K562 (cell line): Measurements from ENCODE around the gene GADL1. TPM values are rescaled to one million over a fixed set of nuclear protein-coding genes. Genes with fewer than 3 reads are reported as not detected.

Source experiments
- ATAC-seq: fragments of 200-7000 bp; cut with Tn5 transposase; 3 replicates; pipeline ENCODE4 v1.9.1; 2020; ENCODE audit warnings: moderate library complexity
- BruUV-seq: library from RNA; stranded (reverse); fragments of 400-500 nt; replicated peaks from 2 replicates; lab custom pipeline; 2021; lab: Mats Ljungman, UMichigan
- CTCF ChIA-PET: fragments of 300-600 bp; formaldehyde crosslinking; extraction: SDS; loops from one replicate; lab custom pipeline; 2021; ENCODE audit warnings: low intra/inter-chr PET ratio; lab: Yijun Ruan, JAX
- POLR2A ChIA-PET: fragments of 300-600, 350-650 bp; sonication (Branson Sonifier 250); formaldehyde crosslinking; extraction: SDS; loops from one replicate; lab custom pipeline; 2021; ENCODE audit warnings: antibody characterized with exemption, inconsistent platforms; lab: Yijun Ruan, JAX
- DNase-seq, 4 experiments: peaks; one replicate each; pipeline versions ENCODE4 v3.0.0 to v3.0.0-alpha.2; 2011 to 2018; ENCODE audit warnings: low spot score in 3 of 4, mixed read lengths in 3 of 4; ENCODE audit errors: extremely low read depth in 1 of 4
- FAIRE-seq: peaks from 2 replicates; lab custom pipeline; 2011; peaks lifted over from hg19 to GRCh38; lab: Jason Lieb, UNC
- H2AFZ ChIP-seq: 2 replicates; pipeline ENCODE4 v1.6.0; 2011; ENCODE audit warnings: low read depth, low read length, control low read depth, inconsistent platforms
- H3K27ac ChIP-seq: fragments of 200-600 bp; 3 replicates; pipeline ENCODE4 v1.8.0; 2011; ENCODE audit warnings: low read depth, mild to moderate bottlenecking, control low read depth, inconsistent platforms, low read length, moderate library complexity, mixed read lengths; ENCODE audit errors: extremely low read depth
- H3K27me3 ChIP-seq, 2 experiments: fragments of 300-600 bp in 1 of 2; 2 replicates in 1 of 2; 3 replicates in 1 of 2; pipeline versions ENCODE4 v1.6.0 to v1.8.0; 2011; ENCODE audit warnings: inconsistent platforms in 2 of 2, low read length in 2 of 2, mild to moderate bottlenecking in 1 of 2, mixed read lengths in 1 of 2, moderate library complexity in 1 of 2; ENCODE audit not compliant: control insufficient read depth in 2 of 2, insufficient read depth in 2 of 2
- H3K36me3 ChIP-seq: fragments of 300-600 bp; 3 replicates; pipeline ENCODE4 v1.8.0; 2011; ENCODE audit warnings: mild to moderate bottlenecking, low read length, inconsistent platforms; ENCODE audit not compliant: control insufficient read depth, insufficient read depth
- H3K4me1 ChIP-seq, 2 experiments: fragments of 200-600 bp in 1 of 2; replicated peaks in 1 of 2; 2 replicates in 1 of 2; 3 replicates in 1 of 2; pipeline versions ENCODE4 v1.5.1 to v1.8.0; 2011; ENCODE audit warnings: inconsistent platforms in 2 of 2, low read length in 2 of 2, mild to moderate bottlenecking in 1 of 2, mixed read lengths in 1 of 2, moderate library complexity in 1 of 2; ENCODE audit not compliant: control insufficient read depth in 2 of 2, insufficient read depth in 2 of 2
- H3K4me2 ChIP-seq: 2 replicates; pipeline ENCODE4 v1.6.1; 2011; ENCODE audit warnings: low read length, control low read depth, inconsistent platforms, mixed read lengths; ENCODE audit not compliant: insufficient read depth
- H3K4me3 ChIP-seq: fragments of 200-600 bp; sonication (generic), shearing (Covaris generic); 2 replicates; pipeline ENCODE4 v1.5.1; 2016; ENCODE audit warnings: control low read depth, inconsistent platforms
- H3K79me2 ChIP-seq: fragments of 200-600 bp; 3 replicates; pipeline ENCODE4 v1.8.0; 2011; ENCODE audit warnings: low read length, inconsistent platforms; ENCODE audit not compliant: control insufficient read depth, insufficient read depth
- H3K9ac ChIP-seq, 2 experiments: 2 replicates each; pipeline versions ENCODE4 v1.6.0 to v1.6.1; 2011; ENCODE audit warnings: low read depth in 2 of 2, low read length in 2 of 2, control low read depth in 1 of 2, inconsistent platforms in 1 of 2, mild to moderate bottlenecking in 1 of 2, mixed read lengths in 1 of 2; ENCODE audit not compliant: insufficient read depth in 1 of 2
- H3K9me1 ChIP-seq: one replicate; pipeline ENCODE4 v1.6.0; 2011; ENCODE audit warnings: inconsistent platforms, mild to moderate bottlenecking, low read length, moderate library complexity; ENCODE audit not compliant: control insufficient read depth, insufficient read depth
- H3K9me3 ChIP-seq: replicated peaks from 2 replicates; pipeline ENCODE4 v1.5.1; 2011; ENCODE audit warnings: low read depth, low read length, inconsistent platforms; ENCODE audit not compliant: control insufficient read depth, insufficient read depth
- H4K20me1 ChIP-seq: replicated peaks from 2 replicates; pipeline ENCODE4 v1.6.1; 2011; ENCODE audit warnings: low read length, inconsistent platforms, mixed read lengths; ENCODE audit not compliant: control insufficient read depth, insufficient read depth
- BHLHE40 ChIP-seq: IDR thresholded peaks from 2 replicates; pipeline ENCODE4 v1.6.1; 2011; ENCODE audit warnings: low read length, improper control_type of control experiment
- CEBPB ChIP-seq: fragments of 450-650 bp; IDR thresholded peaks from 2 replicates; pipeline ENCODE4 v1.6.1; 2016; ENCODE audit warnings: missing genetic modification characterization, missing compliant biosample characterization
- MCM2 ChIP-seq: fragments of 450-650 bp; IDR thresholded peaks from 2 replicates; pipeline ENCODE4 v1.6.1; 2017; ENCODE audit warnings: low read depth, mild to moderate bottlenecking
- MTA1 ChIP-seq: fragments of 450-650 bp; IDR thresholded peaks from 2 replicates; pipeline ENCODE4 v1.6.1; 2017; ENCODE audit warnings: borderline replicate concordance
- POLR2AphosphoS5 ChIP-seq: IDR thresholded peaks from 2 replicates; pipeline ENCODE4 v1.6.1; 2011; ENCODE audit warnings: mild to moderate bottlenecking, low read depth, low read length, moderate library complexity; ENCODE audit not compliant: control insufficient read depth, insufficient read depth
- SMAD1 ChIP-seq: fragments of 150-350 bp; IDR thresholded peaks from 2 replicates; pipeline ENCODE4 v1.6.1; 2014; ENCODE audit warnings: low read length, low read depth; ENCODE audit not compliant: partially characterized antibody
- TEAD2 ChIP-seq: fragments of 450-650 bp; IDR thresholded peaks from 2 replicates; pipeline ENCODE4 v1.6.1; 2016; ENCODE audit warnings: missing genetic modification characterization, control low read depth, missing compliant biosample characterization
- ZNF217 ChIP-seq: sonication (generic); formaldehyde crosslinking; IDR thresholded peaks from 2 replicates; pipeline ENCODE4 v1.8.0; 2022; ENCODE audit warnings: mild to moderate bottlenecking, missing genetic modification reagents
- in situ Hi-C: fragments of 300-500 bp; cut with MboI; formaldehyde crosslinking; loops from 4 replicates; pipeline ENCODE4 v1.15.0; 2018; ENCODE audit warnings: inconsistent platforms, mixed read lengths
- intact Hi-C: fragments of 100-400 bp; cut with micrococcal nuclease; formaldehyde crosslinking; loops from 2 replicates; pipeline ENCODE4 v1.14.2; 2022
- polyA plus RNA-seq, 8 experiments: library from polyadenylated mRNA; depleted of rRNA in 4 of 8; stranded (reverse) in 5 of 8; unstranded in 3 of 8; fragments of >200 nt; fragmentation: Nextera tagmentation in 2 of 8; fragmentation: Illumina TruSeq in 1 of 8; extraction: Ambion mirVana in 2 of 8; extraction: Trizol in 1 of 8; gene quantifications; 2 replicates each; pipeline versions ENCODE4 v1.2.1 to v1.2.3, GENCODE V29; 2011 to 2014; ENCODE audit warnings: inconsistent platforms in 1 of 8, missing spikeins in 1 of 8
- total RNA-seq, 7 experiments: library from RNA; depleted of rRNA in 6 of 7; stranded (reverse); fragments of >200 nt in 6 of 7; fragmentation: Illumina TruSeq in 2 of 7; extraction: Trizol in 2 of 7; gene quantifications; 2 replicates each; pipeline versions ENCODE4 v1.2.1 to v1.2.3, GENCODE V29; 2011 to 2021; ENCODE audit warnings: low replicate concordance in 1 of 7

The GADL1 gene
- total and polyA plus RNA-seq, 9 of the 15 experiments (the other 6 are each of a cell fraction or from before 2014, with no cell fraction given): 0.07 TPM; not detected in 8

DNA sequence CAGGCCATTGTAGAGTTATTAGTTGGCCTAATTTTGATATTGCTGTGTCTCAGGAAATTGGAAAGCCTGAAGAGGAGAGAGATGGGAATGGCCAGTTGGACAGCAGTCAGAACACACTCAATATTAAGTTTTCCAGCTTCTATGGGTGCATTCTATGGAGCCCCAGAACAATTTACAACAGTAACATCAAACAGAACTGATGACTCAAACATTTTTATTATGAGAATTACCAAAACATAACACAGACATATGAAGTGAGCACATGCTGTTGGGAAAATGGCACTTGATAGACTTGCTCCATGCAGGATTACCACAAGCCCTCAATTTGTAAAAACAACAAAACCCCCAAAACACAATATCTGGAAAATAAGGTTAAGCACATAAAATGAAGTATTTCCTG, 104.3 kb downstream of the GADL1 start:
- Histone ChIP-seq H2AFZ (no peak overlapping the region), H3K9me1 (no peaks in the 10 kb centered on the region), H3K4me1 (no peaks in the 10 kb centered on the region), H3K4me2 (no peak overlapping the region), H3K9me3 (no peaks in the 10 kb centered on the region), H3K27ac (no peak overlapping the region), H3K4me3 (no peak overlapping the region), H4K20me1 (no peaks in the 10 kb centered on the region), H3K9ac (no peak overlapping the region), H3K27me3 (no peaks in the 10 kb centered on the region), H3K79me2 (no peaks in the 10 kb centered on the region), H3K36me3 (no peaks in the 10 kb centered on the region)
- in situ Hi-C loops: loop anchor here (25.0 kb wide), 1 partner anchor 972 kb away; no protein-coding TSS in a partner anchor
- FAIRE-seq: no peak
- ChIA-PET POLR2A (interaction anchor here (0.7 kb wide), 1 partner anchor 935 kb away, joined by 4 read pairs; no protein-coding TSS in a partner anchor), CTCF (no interaction called here)
- DNase-seq: no peak
- intact Hi-C loops: no loop called here
- no TSS peak for BruUV-seq
- ATAC-seq: no peak
- no peak for TF ChIP-seq ZNF217
- no peak for TF ChIP-seq TEAD2 (tag)
- TF ChIP-seq MCM2: no peak
- TF ChIP-seq BHLHE40: no peak
- TF ChIP-seq POLR2AphosphoS5: no peak
- no peak for TF ChIP-seq SMAD1

DNA sequence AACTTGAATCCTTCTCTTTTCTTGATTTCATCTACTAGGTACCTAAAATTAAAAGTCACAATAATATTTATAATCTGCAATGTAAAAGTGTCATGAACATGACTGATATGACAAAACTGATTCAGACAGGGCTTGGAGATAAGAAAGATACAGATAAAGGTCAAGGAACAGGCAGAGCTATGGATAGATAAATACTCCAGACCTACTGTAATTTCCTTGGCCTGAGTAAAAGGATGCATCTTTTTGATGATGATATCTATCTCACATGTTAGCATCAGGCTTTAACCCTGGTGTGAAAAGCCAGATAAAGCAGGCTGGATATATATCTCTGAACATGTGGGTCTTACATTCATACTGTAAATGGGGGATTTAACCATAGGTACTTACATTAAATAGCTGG, 108.1 kb downstream of the GADL1 start:
- ChIA-PET POLR2A (no interaction called here), CTCF (no interaction called here)
- Histone ChIP-seq H3K4me3 (no peak overlapping the region), H3K9me3 (no peaks in the 10 kb centered on the region), H3K36me3 (no peaks in the 10 kb centered on the region), H3K4me1 (no peaks in the 10 kb centered on the region), H3K4me2 (no peak overlapping the region), H3K27ac (no peak overlapping the region)
- no TSS peak for BruUV-seq
- TF ChIP-seq CEBPB (tag) (peak; percentile 2; the same call in 1 of the 2 replicates), MTA1 (no peak)
- TF ChIP-seq, all 486 proteins: peak for 1
- FAIRE-seq (no peak), ATAC-seq (no peak), DNase-seq (no peak)
- Histone ChIP-seq H2AFZ (no peak overlapping the region), H3K27me3 (no peaks in the 10 kb centered on the region), H3K9ac (no peak overlapping the region), H3K9me1 (no peaks in the 10 kb centered on the region), H3K79me2 (no peaks in the 10 kb centered on the region), H4K20me1 (no peaks in the 10 kb centered on the region)
- in situ Hi-C loops (loop anchor here (25.0 kb wide), 1 partner anchor 976 kb away; no protein-coding TSS in a partner anchor), intact Hi-C loops (no loop called here)
